Activated CD8-positive, alpha-beta T cell treated with anti-CD3 and anti-CD28 coated beads for 36 hours (primary cell): ENCODE measurements around the gene FGFR4. TPM values are rescaled to one million over a fixed set of nuclear protein-coding genes. Genes with fewer than 3 reads are reported as not detected.

ENCODE experiments used
- ATAC-seq: fragments of 200-7000 bp; cut with Tn5 transposase; one replicate; pipeline ENCODE4 v1.10.0; 2021; ENCODE audit warnings: mild to moderate bottlenecking, moderate library complexity
- CTCF ChIA-PET: fragments of 350-600 bp; sonication (Branson Sonifier 250); formaldehyde crosslinking; loops from one replicate; lab custom pipeline; 2021; ENCODE audit warnings: antibody characterized with exemption; lab: Charles Lee
- POLR2A ChIA-PET: fragments of 350-600 bp; sonication (Branson Sonifier 250); formaldehyde crosslinking; loops from one replicate; lab custom pipeline; 2021; ENCODE audit warnings: antibody characterized with exemption; lab: Charles Lee
- DNase-seq: peaks from one replicate; pipeline ENCODE4 v3.0.0-alpha.2; 2020
- H3K27ac Mint-ChIP-seq: one replicate; pipeline ENCODE4 v1.8.0; 2021; ENCODE audit warnings: mild to moderate bottlenecking, mixed read lengths
- H3K27me3 Mint-ChIP-seq: one replicate; pipeline ENCODE4 v1.8.0; 2021; ENCODE audit warnings: mixed read lengths
- H3K36me3 Mint-ChIP-seq: one replicate; pipeline ENCODE4 v1.8.0; 2021; ENCODE audit warnings: low read depth, mixed read lengths
- H3K4me1 Mint-ChIP-seq: one replicate; pipeline ENCODE4 v1.8.0; 2021; ENCODE audit warnings: low read depth, mixed read lengths
- H3K4me3 Mint-ChIP-seq: one replicate; pipeline ENCODE4 v1.8.0; 2021; ENCODE audit warnings: mild to moderate bottlenecking, moderate library complexity, mixed read lengths
- H3K9me3 Mint-ChIP-seq: one replicate; pipeline ENCODE4 v1.8.0; 2021; ENCODE audit warnings: mixed read lengths
- CTCF ChIP-seq: fragments of 200-600 bp; IDR thresholded peaks from one replicate; pipeline ENCODE4 v1.8.0; 2022; ENCODE audit warnings: antibody characterized with exemption, mild to moderate bottlenecking
- intact Hi-C: fragments of 100-400 bp; cut with micrococcal nuclease; formaldehyde crosslinking; loops from one replicate; pipeline ENCODE4 v1.10.0; 2022
- total RNA-seq, 2 experiments: library from RNA; stranded (reverse); gene quantifications; one replicate each; pipeline ENCODE4 v1.2.3, GENCODE V29; 2021

FGFR4 gene
- total RNA-seq, 2 experiments from 2014 or later, result 1.3 to 2.2 TPM

GRCh38 chr5:177132136-177133095 is 45.7 kb downstream of the FGFR4 start:
- Mint-ChIP-seq H3K27ac (peak overlapping the region; percentile 46), H3K4me3 (peak overlapping the region; percentile 89), H3K9me3 (no peaks in the 10 kb centered on the region), H3K36me3 (peaks cover 28% of the 10 kb centered on the region), H3K4me1 (peaks cover 46% of the 10 kb centered on the region), H3K27me3 (no peaks in the 10 kb centered on the region)
- no peak for TF ChIP-seq CTCF
- DNase-seq (peak; percentile 50), ATAC-seq (peak; percentile 15)
- CTCF ChIA-PET, result interaction anchor here (0.6 to 2.2 kb wide), 3 partner anchors 18 to 101 kb away, joined by 3 to 8 read pairs (median 3); no protein-coding TSS in a partner anchor
- intact Hi-C loops, result no loop called here
- POLR2A ChIA-PET, result interaction anchor here (0.7 to 2.1 kb wide), 4 partner anchors 10 to 178 kb away, joined by 3 to 10 read pairs (median 4); no protein-coding TSS in a partner anchor

GRCh38 chr5:177133096-177133852 is 46.6 kb downstream of the FGFR4 start, which contains the start of gene NSD1:
NSD1 (plus strand) TSS chr5:177133773; CDS start chr5:177135104, 1,331 bp downstream.
- peak within 1 kb of the TSS; percentile 89 for H3K4me3 Mint-ChIP-seq
- intact Hi-C loops, result no loop called here
- H3K4me1 Mint-ChIP-seq, result peaks cover 46% of the 10 kb centered on the region
- H3K9me3 Mint-ChIP-seq, result no peaks in the 10 kb centered on the region
- CTCF ChIA-PET, result interaction anchor here (0.6 to 1.0 kb wide), 4 partner anchors 19 to 312 kb away, joined by 3 read pairs; no protein-coding TSS in a partner anchor
- H3K36me3 Mint-ChIP-seq, result peaks cover 34% of the 10 kb centered on the region
- ATAC-seq, result peak; percentile 83
- TF ChIP-seq CTCF, result no peak
- H3K27me3 Mint-ChIP-seq, result no peaks in the 10 kb centered on the region
- POLR2A ChIA-PET, result interaction anchor here (0.7 to 2.1 kb wide), 4 partner anchors 11 to 315 kb away, joined by 3 to 10 read pairs (median 4); no protein-coding TSS in a partner anchor
- DNase-seq, result peak; percentile 90
- peak within 1 kb of the TSS; percentile 87 for H3K27ac Mint-ChIP-seq

GRCh38 chr5:177133853-177134696 is 47.4 kb downstream of the FGFR4 start:
- no peaks in the 10 kb centered on the region for H3K27me3 Mint-ChIP-seq
- H3K4me3 Mint-ChIP-seq, result peak overlapping the region; percentile 89
- peaks cover 34% of the 10 kb centered on the region for H3K36me3 Mint-ChIP-seq
- POLR2A ChIA-PET, result interaction anchor here (0.6 to 1.5 kb wide), 8 partner anchors 8 to 314 kb away, joined by 3 to 5 read pairs (median 3); no protein-coding TSS in a partner anchor
- DNase-seq (peak; percentile 45), ATAC-seq (peak; percentile 34)
- no peak for TF ChIP-seq CTCF
- no peaks in the 10 kb centered on the region for H3K9me3 Mint-ChIP-seq
- H3K4me1 Mint-ChIP-seq, result peaks cover 38% of the 10 kb centered on the region
- CTCF ChIA-PET, result interaction anchor here (0.7 to 3.7 kb wide), 4 partner anchors 12 to 311 kb away, joined by 3 to 36 read pairs (median 3); no protein-coding TSS in a partner anchor
- H3K27ac Mint-ChIP-seq, result peak overlapping the region; percentile 87
- intact Hi-C loops, result no loop called here

GRCh38 chr5:177134697-177135225 is 48.0 kb downstream of the FGFR4 start:
- no peak for ATAC-seq
- DNase-seq, result peak; percentile 20
- Mint-ChIP-seq H3K4me1 (peaks cover 34% of the 10 kb centered on the region), H3K9me3 (no peaks in the 10 kb centered on the region), H3K27ac (peak overlapping the region; percentile 87), H3K27me3 (no peaks in the 10 kb centered on the region), H3K36me3 (peaks cover 38% of the 10 kb centered on the region), H3K4me3 (peak overlapping the region; percentile 89)
- no peak for TF ChIP-seq CTCF
- ChIA-PET POLR2A (interaction anchor here (0.8 to 1.3 kb wide), 5 partner anchors 9 to 225 kb away, joined by 3 to 5 read pairs (median 3); no protein-coding TSS in a partner anchor), CTCF (interaction anchor here (1.0 to 3.7 kb wide), 2 partner anchors 22 to 310 kb away, joined by 3 to 36 read pairs; no protein-coding TSS in a partner anchor)
- intact Hi-C loops, result no loop called here
